Ecto neural progenitor cell (in vitro differentiated cells): ENCODE results near the gene TNFAIP3.
"Not testable (repeated sequence)": the region's sequence is repeated elsewhere in the genome, so short reads cannot be mapped to it uniquely, and the experiment has no call there.

Experiments
- DNase-seq: peaks from one replicate; pipeline ENCODE4 v3.0.0-alpha.2; 2018; ENCODE audit warnings: low spot score

Gene TNFAIP3

DNA sequence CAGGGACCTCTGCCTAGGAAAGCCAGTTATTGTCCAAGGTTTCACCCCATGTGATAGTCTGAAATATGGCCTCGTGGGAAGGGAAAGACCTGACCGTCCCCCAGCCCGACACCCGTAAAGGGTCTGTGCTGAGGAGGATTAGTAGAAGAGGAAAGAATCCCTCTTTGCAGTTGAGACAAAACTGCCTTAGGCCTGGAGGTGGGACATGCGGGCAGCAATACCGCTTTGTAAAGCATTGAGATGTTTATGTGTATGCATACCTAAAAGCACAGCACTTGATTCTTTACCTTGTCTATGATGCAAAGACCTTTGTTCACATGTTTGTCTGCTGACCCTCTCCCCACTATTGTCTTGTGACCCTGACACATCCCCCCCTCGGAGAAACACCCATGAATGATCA lies 22.3 kb upstream of the TNFAIP3 start:
- not testable (repeated sequence) for DNase-seq

GRCh38 chr6:137845460-137845859 lies 21.6 kb upstream of the TNFAIP3 start:
- DNase-seq = no peak

- DNase-seq = no peak
Measured at GRCh38 chr6:137846274-137846673, 20.8 kb upstream of the TNFAIP3 start.

DNA sequence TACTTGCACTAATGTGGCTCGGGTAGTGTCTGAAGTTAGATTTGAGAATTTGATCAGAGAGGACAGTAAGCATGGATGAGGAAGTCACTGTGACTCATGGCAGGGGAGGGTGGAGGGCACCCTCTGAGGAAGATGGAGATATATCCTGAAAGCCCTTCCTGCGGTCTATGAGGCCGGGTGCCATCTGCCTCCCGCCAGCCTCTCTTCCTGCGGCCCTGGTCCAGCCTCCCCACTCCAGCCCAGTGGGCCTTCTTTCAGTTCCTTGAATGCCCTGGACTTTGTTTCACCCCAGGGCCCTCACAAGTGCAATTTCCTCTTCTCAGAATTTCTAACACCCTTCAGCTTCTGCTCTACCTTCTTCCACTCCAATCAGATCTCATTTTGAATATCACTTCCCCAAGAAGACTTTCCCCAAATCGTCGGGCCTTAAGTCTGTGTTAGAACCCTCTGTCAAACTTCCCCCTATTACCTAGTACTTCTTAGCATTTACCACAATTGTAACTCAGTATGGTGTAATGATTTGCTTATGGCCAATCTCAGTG lies 20.2 kb upstream of the TNFAIP3 start:
- no peak for DNase-seq

DNA sequence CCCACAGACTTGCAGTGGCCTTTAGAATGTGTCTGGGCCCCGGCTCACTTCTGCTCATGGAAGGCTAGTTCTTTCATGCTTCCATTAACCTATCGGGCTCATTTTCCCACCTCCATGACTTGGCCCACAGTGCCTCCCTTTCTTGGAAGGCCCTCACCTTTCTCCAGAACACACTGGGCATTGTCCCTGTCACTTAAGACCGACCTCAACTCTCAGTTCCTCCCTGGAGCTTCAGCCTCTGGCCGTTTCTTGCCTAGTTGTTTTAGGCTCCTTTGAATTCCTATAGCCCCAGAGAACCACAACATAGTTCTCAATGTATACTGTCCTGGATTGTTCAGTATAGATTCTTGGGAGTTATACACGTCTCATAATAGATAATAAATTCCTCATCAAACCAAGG lies 19.3 kb upstream of the TNFAIP3 start:
- no peak for DNase-seq

- no peak for DNase-seq
Measured at GRCh38 chr6:137848672-137849071, 18.4 kb upstream of the TNFAIP3 start.

DNA sequence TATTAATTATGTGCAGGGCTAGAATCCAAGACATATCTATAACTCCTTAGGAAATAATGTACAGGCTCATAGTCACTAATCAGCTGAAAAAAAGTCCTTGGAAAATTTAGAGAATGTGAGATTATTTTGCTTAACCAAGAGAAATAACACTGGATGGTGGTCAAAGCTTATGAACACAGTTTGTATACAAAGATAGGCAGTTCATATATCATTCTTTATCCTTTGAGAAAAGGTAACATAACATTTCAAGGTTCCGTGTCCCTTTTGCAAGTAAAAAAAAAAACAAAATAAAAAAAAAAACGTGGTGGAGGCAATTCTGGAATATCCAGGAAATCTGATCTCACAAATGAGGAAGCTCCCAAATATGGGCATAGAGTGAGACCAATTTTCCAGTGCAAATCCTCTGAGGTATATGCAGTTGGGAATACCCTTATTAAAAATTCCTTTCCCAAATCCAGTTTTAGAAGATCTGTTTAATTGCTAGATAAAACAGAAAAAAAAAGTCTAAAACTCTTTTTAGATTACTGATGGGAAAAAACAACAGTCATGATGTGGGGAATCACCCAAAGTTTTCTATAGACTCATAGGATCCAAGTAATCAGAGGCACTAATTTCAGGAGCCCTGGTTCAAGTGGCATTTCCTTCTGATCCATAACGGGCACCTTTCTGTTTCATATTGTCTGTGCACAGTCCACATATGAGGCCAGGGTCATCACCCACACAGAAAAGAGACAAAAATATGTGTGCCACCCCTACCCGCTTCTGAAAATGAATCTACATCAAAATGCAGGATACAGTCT lies 17.7 kb upstream of the TNFAIP3 start:
- no peak for DNase-seq

GRCh38 chr6:137849981-137850714 lies 16.9 kb upstream of the TNFAIP3 start:
- no peak for DNase-seq

DNA sequence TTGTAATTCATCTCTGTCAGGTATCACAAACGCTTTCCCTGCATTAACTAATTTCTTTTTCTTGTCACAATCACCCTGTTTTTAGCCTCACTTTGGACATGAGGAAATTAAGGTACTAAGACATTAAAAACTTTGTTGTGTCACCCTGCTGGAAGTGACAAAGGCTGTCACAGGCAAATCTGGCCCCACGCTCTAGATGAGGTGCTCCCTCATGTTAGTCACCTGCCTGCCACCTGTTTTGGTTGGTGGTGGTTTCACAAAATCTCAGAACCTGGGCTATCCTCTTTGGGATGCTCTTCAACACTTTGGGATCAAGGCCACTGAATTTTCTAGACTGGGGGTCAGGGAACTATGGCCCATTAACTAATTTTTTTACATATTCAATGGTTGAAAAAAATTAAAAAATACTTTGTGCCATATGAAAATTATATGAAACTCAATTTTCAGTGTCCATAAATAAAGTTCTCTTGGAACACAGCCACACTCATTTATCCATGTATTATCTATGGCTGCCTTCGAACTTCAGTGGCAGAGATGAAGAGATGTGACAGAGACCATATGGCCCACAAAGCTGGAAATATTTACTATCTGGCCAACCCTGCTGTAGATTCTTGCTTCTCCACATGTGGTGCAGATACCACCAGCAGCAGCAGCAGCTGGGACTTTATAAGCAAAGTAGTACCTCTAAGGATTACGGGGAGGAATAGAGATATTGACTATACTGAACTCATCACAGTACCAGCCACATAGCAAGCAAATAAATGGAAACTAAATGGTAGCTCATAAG lies 16.1 kb upstream of the TNFAIP3 start:
- DNase-seq = no peak

GRCh38 chr6:137851669-137852068 lies 15.4 kb upstream of the TNFAIP3 start:
- DNase-seq = no peak

DNA sequence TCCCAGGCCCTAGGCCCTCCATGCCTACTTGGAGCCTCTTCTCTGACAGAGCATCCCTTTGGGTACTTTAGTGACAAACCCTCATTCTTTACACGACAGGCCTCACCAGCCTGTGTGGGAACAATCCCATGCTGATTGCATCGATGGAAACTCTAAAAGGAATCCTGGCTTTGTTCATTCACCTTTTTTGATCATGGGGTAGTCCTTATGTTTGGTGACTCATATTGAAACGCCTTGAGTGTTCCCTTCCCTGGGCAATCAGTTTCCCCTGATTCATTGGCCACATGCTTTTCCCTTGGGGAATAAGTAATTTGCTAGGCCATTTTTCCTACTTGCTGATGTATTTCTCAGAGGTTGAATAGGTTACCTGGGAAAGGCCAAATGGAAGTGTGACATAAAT lies 14.7 kb upstream of the TNFAIP3 start:
- DNase-seq = no peak

DNA sequence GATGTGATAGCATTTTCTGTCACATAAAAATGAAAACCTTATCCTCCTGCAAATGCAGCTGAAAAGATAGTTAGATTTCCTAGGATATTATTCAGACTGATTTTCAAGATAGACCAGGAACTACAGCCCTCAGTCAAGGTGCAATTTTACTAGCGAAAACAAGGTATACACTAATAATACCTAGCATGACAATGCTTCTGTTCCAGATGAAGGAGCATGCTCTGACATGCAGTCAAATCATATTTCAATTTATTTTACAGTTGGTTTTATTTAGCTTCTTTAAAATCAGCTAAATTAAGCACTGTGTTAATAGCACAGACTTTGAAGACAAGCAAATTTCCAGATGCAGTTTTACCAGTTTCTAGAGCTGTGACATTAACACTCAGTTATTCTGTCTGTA lies 14.2 kb upstream of the TNFAIP3 start:
- DNase-seq = no peak

DNA sequence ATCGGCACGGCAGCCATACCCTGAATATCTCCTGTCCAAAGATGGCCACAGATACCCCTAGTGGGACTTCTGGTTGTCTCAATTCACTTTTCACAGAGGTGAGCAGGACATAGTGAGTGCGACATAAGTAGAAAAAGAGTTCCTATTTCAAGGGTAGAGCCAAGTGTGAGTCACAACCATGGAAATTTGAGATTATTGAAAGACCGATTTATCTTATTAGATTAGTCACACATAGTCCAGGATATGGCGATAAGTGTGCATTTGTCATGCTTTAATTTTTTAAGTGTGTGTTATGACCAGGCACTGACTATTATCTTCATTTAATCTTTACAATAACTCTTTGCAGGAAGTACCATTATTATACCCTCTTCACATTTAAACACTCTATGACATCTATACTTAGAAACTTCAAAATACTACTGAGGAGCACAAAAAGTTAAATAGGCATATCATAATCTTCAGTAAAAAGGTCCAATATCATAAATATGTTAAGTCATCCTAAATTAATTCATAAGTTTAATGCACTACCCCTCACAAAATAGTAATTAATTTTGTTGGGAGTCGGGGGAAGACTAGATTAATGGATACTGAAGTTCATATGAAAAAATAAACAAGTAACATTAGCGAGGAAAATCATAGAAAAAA lies 13.4 kb upstream of the TNFAIP3 start:
- DNase-seq = no peak

GRCh38 chr6:137856138-137856898 lies 10.7 kb upstream of the TNFAIP3 start:
- no peak for DNase-seq

GRCh38 chr6:137859025-137859424 lies 8.0 kb upstream of the TNFAIP3 start:
- DNase-seq = no peak

GRCh38 chr6:137860394-137861005 lies 6.6 kb upstream of the TNFAIP3 start:
- no peak for DNase-seq

DNA sequence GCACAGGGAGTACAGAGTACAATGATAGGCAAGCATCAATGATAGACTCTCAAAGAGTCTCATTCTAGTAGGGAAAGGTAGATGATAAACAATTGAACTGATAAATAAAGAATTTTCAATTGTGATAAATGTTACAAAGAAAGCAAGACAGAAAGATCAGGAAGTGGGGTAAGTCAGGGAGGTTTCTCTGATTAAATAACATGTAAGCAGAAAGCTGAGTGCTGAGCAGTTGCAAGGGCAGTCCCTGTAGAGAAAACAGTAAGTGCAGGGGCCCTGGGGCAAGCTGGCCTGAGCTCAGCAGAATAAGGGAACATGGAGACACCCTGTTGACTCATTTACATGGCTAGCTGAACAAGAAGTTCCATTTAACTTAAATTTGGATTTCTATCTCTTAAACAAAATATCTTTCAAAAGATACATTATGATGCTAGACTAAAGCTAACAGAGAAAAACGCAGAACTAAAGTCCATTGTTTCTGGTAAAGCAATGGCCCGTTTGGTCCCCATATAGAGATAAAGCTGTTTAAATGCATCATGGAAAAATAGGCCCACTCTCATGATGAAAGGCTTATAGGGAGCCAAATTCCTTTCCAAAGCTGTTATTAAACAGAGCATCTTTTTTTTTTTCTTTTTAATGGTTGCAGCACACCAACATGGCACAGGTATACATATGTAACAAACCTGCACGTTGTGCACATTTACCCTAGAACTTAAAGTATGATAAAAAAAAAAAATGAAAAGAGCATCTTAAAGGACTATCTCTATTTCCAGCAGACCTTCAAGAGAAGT lies 5.3 kb upstream of the TNFAIP3 start:
- no peak for DNase-seq

GRCh38 chr6:137862419-137863090 lies 4.5 kb upstream of the TNFAIP3 start:
- DNase-seq = no peak

GRCh38 chr6:137863091-137863797 lies 3.8 kb upstream of the TNFAIP3 start:
- no peak for DNase-seq
